SH-SY5Y (cell line): ENCODE results near the gene ATP10A.

Source experiments
- GATA2 ChIP-seq: IDR thresholded peaks from 2 replicates; pipeline ENCODE4 v1.6.1; 2011; ENCODE audit warnings: mild to moderate bottlenecking, low read depth, low read length
- GATA3 ChIP-seq: IDR thresholded peaks from 2 replicates; pipeline ENCODE4 v1.6.1; 2011; ENCODE audit warnings: low read depth, mild to moderate bottlenecking, low read length, moderate library complexity

DNA sequence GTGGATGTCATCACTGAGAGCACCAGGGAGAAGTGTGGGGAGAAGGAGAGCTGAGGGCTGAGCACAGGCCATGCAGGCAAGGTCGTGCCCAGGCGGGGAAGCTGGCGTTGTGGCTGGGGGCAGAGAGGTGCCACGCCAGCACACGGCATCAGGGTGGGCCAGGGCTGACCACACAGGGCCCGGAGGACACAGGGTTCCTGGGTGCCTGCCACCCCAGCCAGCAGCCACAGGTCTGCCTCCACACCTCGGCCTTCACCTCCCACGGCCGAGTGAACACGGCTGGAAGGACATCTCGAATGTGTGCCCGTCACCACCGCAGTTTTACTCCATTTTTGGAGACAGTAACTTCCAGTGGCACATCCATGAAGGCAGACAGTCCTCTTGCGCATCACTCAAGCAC lies 77.1 kb downstream of the ATP10A start:
- TF ChIP-seq GATA2 (no peak), GATA3 (no peak)
